Mononuclear cell (primary cell): ENCODE data around the gene ADAMTS13. TPM values are rescaled to one million over a fixed set of nuclear protein-coding genes. Genes with fewer than 3 reads are reported as not detected.
A peak's percentile ranks its signal among the peaks of the same experiment; 100 is the strongest.

Experiments
- H3K27me3 ChIP-seq: 2 replicates; pipeline ENCODE4 v1.6.0; 2011; ENCODE audit warnings: low read length, control low read depth; ENCODE audit not compliant: insufficient read depth
- H3K4me1 ChIP-seq: 2 replicates; pipeline ENCODE4 v1.5.1; 2011; ENCODE audit warnings: mild to moderate bottlenecking, low read length, control low read depth; ENCODE audit not compliant: insufficient read depth
- H3K4me3 ChIP-seq: 2 replicates; pipeline ENCODE4 v1.5.1; 2011; ENCODE audit warnings: mild to moderate bottlenecking, low read length, moderate library complexity
- H3K9me3 ChIP-seq: 2 replicates; pipeline ENCODE4 v1.5.1; 2011; ENCODE audit warnings: low read depth, mild to moderate bottlenecking, control low read depth, low read length
- total RNA-seq: library from RNA; depleted of rRNA; stranded (reverse); fragments of >200 nt; gene quantifications from one replicate; pipeline ENCODE4 v1.2.3, GENCODE V29; 2012

Gene ADAMTS13
- total RNA-seq, 1 donor, result 0.42 TPM

DNA sequence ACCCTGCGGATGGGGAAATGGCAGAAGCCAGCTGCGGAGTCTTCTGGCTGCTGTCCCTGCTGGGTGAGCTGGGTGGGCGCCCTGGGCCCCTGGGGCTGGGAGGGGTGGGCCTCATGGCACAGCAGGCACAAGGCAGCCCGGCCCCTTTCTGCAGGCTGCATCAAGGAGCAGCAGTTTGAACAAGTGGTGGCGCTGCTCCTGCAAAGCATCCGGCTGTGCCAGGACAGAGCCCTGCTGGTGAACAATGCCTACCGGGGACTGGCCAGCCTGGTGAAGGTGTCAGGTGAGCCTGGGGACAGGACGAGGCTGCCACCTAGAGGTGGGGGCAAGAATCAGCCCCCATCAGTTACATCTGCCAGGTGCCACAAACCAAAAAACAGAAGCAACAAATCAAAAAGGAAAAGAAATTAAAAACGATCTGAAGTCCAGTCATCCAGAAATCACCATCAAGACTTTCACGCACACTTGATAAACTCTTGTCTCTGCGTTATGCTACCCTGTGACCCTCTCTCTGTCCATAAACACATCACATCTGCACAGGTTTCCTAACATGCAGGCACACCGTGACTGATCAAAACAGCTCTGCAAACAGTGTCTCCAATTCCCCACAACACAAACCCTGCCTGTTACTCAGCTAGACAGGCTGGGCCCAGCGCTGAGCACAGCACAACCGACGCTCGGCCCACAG is 18.3 kb upstream of the ADAMTS13 start:
- Histone ChIP-seq H3K4me1 (no peaks in the 10 kb centered on the region), H3K4me3 (no peak overlapping the region), H3K9me3 (no peaks in the 10 kb centered on the region), H3K27me3 (no peaks in the 10 kb centered on the region)

DNA sequence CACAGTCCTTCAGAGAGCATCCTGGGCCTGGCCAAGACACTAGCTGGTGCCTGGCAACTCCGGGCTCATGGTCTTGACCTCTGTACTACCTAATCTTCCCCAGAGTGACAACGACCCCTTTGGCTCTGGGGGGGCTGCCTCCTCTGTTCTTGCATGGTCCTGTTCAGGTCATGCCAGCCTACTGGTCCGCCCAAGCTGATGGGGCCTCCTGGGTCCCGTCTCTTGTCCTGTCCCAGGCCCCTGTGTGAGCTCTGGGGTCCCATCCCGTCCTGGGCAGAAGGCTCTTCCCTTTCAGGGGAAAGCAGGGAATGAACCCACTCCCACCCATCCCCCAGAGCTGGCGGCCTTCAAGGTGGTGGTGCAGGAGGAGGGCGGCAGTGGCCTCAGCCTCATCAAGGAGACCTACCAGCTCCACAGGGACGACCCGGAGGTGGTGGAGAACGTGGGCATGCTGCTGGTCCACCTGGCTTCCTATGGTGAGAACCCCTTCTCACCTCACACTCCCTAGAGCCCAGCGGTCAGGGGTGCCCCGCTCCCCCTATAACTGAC is 17.6 kb upstream of the ADAMTS13 start:
- H3K9me3 ChIP-seq, result no peaks in the 10 kb centered on the region
- H3K4me1 ChIP-seq, result no peaks in the 10 kb centered on the region
- H3K27me3 ChIP-seq, result no peaks in the 10 kb centered on the region
- H3K4me3 ChIP-seq, result no peak overlapping the region

GRCh38 chr9:133405508-133406438 is 16.4 kb upstream of the ADAMTS13 start:
- no peak overlapping the region for H3K4me3 ChIP-seq
- no peaks in the 10 kb centered on the region for H3K9me3 ChIP-seq
- no peaks in the 10 kb centered on the region for H3K27me3 ChIP-seq
- no peaks in the 10 kb centered on the region for H3K4me1 ChIP-seq

DNA sequence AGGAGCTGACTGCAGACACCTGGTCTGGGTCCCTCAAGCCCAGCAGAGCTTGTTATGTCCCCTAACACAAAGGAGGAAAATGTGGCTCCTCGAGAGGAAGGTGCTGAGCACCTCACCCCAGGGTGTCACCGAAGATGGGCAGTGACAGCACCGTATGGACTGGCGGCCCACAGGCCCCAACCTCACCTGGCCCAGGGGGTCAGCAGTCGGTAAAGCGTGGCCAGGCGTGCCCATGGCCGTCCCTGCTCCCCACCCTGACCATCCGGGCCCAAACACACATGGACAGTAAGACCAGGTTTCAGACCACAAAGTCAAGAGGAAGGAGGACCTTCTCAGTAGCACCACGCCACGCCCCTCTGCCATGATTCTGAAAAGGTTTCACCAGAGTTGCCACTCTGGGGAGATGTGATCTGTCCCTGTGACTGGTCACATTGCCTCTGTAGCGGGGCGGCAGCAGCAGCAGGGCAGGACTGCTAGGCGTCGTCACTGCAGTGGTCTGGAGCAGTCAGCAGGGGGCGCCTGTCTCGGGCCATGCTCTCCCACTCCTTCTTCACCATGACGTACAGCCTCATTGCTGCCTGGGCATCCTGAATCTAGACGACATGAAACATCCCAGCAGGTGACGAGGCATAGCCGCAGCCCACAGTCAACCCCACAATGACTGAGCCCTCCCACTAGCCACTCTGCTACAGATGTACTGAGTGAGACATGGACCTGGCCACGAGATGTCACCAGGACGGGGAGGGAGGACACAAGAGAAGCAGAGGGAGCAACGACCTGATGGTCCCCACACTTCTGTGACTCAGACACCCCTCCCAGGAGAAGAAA is 15.5 kb upstream of the ADAMTS13 start:
- no peak overlapping the region for H3K4me3 ChIP-seq
- no peaks in the 10 kb centered on the region for H3K9me3 ChIP-seq
- no peaks in the 10 kb centered on the region for H3K4me1 ChIP-seq
- H3K27me3 ChIP-seq, result no peaks in the 10 kb centered on the region

DNA sequence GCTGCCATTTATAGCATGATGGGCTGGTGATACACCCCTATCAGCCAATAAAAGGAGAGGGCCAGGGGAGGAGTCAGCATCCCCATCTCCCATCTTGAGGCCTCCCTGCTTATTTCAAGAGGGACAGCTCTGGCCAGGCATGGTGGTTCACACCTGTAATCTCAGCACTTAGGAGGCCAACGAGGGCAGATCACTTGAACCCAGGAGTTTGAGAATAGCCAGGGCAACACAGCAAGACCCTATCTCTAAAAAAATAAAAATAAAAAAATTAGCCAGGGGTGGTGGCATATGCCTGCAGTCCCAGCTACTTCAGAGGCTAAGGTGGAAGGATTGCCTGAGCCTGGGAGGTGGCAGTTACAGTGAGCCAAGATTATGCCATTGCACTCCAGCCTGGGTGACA is 14.1 kb upstream of the ADAMTS13 start:
- no peaks in the 10 kb centered on the region for H3K4me1 ChIP-seq
- no peaks in the 10 kb centered on the region for H3K9me3 ChIP-seq
- no peak overlapping the region for H3K4me3 ChIP-seq
- H3K27me3 ChIP-seq, result no peaks in the 10 kb centered on the region

- no peaks in the 10 kb centered on the region for H3K27me3 ChIP-seq
- no peaks in the 10 kb centered on the region for H3K9me3 ChIP-seq
- peaks cover 32% of the 10 kb centered on the region for H3K4me1 ChIP-seq
- H3K4me3 ChIP-seq, result no peak overlapping the region
Observed at GRCh38 chr9:133415170-133415569, 7.0 kb upstream of the ADAMTS13 start.

GRCh38 chr9:133417541-133418461 is 4.4 kb upstream of the ADAMTS13 start, which contains the start of gene REXO4:
Gene REXO4 (minus strand): TSS chr9:133418010. CDS start chr9:133417844, 166 bp downstream.
- no peaks in the 10 kb centered on the region for H3K9me3 ChIP-seq
- H3K27me3 ChIP-seq, result no peaks in the 10 kb centered on the region
- peaks cover 32% of the 10 kb centered on the region for H3K4me1 ChIP-seq
- peak within 1 kb of the TSS; percentile 60 for H3K4me3 ChIP-seq

DNA sequence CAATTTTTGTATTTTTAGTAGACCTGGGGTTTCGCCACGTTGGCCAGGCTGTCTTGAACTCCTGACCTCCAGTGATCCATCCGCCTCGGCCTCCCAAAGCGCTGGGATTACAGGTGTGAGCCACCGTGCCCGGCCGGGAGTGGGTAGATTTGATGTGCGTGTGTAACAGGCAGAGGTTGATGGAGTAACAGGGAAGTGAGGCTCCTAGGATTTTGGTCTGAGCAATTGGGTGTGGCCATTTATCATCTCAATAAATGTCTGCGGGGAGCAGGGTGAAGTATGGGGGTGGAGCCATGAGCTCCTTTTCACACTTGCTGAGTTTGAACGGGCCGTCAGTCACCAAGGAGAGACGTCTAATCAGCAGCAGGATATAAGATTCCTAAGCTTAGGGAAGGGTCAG is 3.2 kb upstream of the ADAMTS13 start:
- Histone ChIP-seq H3K27me3 (no peaks in the 10 kb centered on the region), H3K4me1 (peaks cover 32% of the 10 kb centered on the region), H3K4me3 (no peak overlapping the region), H3K9me3 (no peaks in the 10 kb centered on the region)

GRCh38 chr9:133420392-133420827 is 1.8 kb upstream of the ADAMTS13 start:
- Histone ChIP-seq H3K27me3 (no peaks in the 10 kb centered on the region), H3K4me3 (no peak overlapping the region), H3K4me1 (peaks cover 29% of the 10 kb centered on the region), H3K9me3 (no peaks in the 10 kb centered on the region)

DNA sequence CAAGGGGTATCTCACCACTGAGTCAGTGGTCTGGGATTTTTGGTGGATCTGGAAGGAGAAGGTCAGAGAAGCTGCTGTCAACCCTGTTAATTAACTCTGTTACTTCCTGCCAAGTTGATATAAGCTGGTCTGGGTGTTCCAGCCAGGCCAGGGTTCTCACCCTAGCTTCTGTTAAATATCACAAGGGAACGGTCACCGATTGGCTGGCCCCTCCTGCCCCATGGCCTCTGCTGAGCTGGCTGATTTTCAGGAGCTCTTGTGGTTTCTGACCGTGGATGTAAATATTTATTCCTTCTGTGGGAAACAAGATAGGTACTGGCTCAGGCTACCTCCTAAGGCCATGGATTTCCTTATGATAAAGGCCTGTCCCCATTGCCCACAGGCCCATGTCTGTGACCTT is 1.0 kb downstream of the ADAMTS13 start:
- H3K4me1 ChIP-seq, result peaks cover 10% of the 10 kb centered on the region
- no peak overlapping the region for H3K4me3 ChIP-seq
- H3K9me3 ChIP-seq, result no peaks in the 10 kb centered on the region
- peaks cover 9% of the 10 kb centered on the region for H3K27me3 ChIP-seq

DNA sequence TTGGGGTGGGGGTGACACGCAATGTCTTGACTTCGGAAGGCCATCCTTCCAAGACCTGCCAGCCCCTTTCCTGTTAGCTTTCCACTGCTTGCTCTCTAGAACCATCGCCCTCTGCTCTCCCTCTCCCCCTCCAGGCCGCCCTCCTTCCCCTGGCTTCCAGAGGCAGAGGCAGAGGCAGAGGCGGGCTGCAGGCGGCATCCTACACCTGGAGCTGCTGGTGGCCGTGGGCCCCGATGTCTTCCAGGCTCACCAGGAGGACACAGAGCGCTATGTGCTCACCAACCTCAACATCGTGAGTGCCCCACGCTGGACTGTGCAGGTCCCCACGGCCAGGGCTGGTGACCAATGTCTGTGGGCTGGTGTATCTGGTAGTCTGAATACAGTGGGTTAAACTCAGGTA is 2.0 kb downstream of the ADAMTS13 start:
- no peaks in the 10 kb centered on the region for H3K9me3 ChIP-seq
- H3K4me3 ChIP-seq, result no peak overlapping the region
- H3K27me3 ChIP-seq, result peaks cover 9% of the 10 kb centered on the region
- peaks cover 3% of the 10 kb centered on the region for H3K4me1 ChIP-seq

DNA sequence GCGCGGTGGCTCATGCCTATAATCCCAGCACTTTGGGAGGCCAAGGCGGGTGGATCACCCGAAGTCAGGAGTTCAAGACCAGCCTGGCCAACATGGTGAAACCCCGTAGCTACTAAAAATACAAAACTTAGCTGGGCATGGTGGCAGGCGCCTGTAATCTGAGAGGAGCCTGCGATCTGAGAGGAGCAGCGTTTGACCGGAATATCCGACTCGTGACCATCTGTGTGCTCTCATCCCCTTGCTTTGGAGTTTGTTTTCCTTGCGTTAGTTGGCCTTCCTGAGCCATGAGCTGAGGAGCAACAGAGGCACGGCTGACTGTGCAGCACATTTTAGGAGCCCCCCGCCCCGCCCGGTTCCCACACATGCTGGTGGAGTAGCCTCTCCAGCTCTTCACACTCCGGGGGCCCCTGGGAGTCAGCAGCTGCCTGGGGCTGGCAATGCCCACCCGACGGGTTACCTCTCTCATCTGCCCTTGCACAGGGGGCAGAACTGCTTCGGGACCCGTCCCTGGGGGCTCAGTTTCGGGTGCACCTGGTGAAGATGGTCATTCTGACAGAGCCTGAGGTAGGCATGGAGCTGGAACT is 3.0 kb downstream of the ADAMTS13 start:
- Histone ChIP-seq H3K4me1 (peaks cover 3% of the 10 kb centered on the region), H3K9me3 (no peaks in the 10 kb centered on the region), H3K4me3 (no peak overlapping the region), H3K27me3 (peaks cover 9% of the 10 kb centered on the region)

DNA sequence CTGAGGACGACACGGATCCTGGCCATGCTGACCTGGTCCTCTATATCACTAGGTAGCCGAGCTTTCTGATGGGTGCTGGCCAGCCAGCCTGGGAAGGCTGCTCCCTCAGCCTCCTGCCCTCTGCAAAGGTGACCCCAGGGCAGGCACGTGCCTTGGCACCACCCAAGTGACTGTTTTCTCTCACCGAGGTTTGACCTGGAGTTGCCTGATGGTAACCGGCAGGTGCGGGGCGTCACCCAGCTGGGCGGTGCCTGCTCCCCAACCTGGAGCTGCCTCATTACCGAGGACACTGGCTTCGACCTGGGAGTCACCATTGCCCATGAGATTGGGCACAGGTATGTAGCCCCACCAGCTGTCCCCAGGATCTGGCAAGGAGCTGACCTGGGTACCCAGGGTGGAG is 3.8 kb downstream of the ADAMTS13 start:
- peaks cover 9% of the 10 kb centered on the region for H3K27me3 ChIP-seq

More for the DNA sequence above, 3.8 kb downstream of the ADAMTS13 start:
- no peaks in the 10 kb centered on the region for H3K9me3 ChIP-seq
- H3K4me3 ChIP-seq, result no peak overlapping the region
- peaks cover 3% of the 10 kb centered on the region for H3K4me1 ChIP-seq
